Activated effector memory CD4-positive, alpha-beta T cell treated with Interleukin-2 at 50 U/mL for 16 hours (primary cell): ENCODE results near the gene SPTBN4.
A peak's percentile ranks its signal among the peaks of the same experiment; 100 is the strongest.
"Not testable (repeated sequence)": the region's sequence is repeated elsewhere in the genome, so short reads cannot be mapped to it uniquely, and the experiment has no call there.

ENCODE experiments used
- DNase-seq: peaks from one replicate; pipeline ENCODE4 v3.0.0-alpha.2; 2020

The SPTBN4 gene

DNA sequence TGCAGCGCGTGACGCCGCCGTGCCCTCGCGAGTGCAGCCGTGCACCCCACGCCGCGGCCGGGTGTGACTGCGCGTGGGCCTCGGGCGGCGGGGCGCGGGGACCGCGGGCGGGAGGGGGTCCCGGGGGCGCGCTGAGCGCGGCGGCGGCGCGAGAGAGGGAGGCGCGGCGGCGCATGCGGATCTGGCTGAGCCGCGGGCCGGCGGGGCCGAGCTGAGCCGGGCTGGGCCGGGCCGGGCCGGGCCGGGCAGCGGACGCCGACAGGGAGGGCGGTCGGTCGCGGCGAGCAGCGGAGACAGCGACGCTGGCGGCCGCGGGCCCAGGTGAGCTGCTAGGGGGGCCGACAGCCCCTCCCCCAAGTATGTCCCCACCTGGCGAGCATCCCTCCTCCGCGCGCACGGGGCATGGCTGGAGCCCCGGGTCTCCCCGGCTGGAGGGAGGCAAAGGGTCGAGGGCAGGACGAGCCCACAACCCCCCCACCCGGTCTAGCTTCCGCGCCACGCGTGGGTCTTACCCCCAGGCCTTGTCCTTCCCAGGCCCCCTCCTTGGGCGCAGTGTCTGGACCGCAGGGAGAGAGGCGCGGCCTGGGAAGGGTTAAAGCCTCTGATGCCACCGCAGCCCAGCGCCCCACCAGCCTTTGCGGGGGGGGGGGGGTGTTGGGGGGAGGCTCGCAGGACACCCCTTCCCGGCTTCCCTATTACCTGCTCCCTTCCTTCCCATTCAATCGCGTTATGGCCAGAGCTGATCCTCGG, at the start of gene SPTBN4:
TSS of gene SPTBN4 (plus strand) at position 17 of the 750 bp plus-strand sequence. CDS start 5,621 bp downstream, outside the sequence.
- no peak for DNase-seq

GRCh38 chr19:40417643-40417981, 49.2 kb upstream of the SPTBN4 start:
- DNase-seq = no peak

DNA sequence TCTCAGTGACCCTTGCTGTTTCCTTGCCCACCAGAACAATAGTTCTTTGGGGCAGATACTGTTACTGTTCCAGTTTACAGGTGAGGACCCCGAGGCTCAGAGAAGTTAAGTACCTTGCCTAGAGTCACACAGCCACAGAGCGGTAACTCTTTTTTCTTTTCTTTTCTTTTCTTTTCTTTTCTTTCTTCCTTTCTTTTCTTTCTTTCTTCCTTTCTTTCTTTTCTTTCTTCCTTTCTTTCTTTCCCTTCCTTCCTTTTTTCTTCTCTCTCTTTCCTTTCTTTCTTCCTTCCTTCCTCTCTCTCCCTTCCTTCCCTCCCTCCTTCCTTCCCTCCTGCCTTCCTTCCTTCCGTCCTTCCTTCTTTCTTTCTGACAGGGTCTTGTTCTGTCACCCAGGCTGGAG, 48.8 kb upstream of the SPTBN4 start:
- DNase-seq = no peak

GRCh38 chr19:40419066-40419612, 47.7 kb upstream of the SPTBN4 start:
- DNase-seq = no peak

GRCh38 chr19:40419780-40420179, 47.0 kb upstream of the SPTBN4 start:
- no peak for DNase-seq

DNA sequence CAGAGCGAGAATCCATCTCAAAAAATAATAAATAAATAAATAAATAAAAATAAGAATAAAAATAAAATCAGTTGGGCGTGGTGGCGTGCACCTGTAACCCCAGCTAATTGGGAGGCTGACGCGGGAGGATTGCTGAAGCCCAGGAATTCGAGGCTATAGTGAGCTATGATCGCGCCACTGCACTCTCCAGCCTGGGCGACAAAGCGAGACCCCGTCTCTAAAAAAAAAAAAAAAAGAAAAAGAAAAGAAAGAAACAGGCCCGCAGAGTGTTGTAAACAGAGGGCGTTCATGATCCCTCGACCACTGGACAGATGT, 46.4 kb upstream of the SPTBN4 start:
- no peak for DNase-seq

DNA sequence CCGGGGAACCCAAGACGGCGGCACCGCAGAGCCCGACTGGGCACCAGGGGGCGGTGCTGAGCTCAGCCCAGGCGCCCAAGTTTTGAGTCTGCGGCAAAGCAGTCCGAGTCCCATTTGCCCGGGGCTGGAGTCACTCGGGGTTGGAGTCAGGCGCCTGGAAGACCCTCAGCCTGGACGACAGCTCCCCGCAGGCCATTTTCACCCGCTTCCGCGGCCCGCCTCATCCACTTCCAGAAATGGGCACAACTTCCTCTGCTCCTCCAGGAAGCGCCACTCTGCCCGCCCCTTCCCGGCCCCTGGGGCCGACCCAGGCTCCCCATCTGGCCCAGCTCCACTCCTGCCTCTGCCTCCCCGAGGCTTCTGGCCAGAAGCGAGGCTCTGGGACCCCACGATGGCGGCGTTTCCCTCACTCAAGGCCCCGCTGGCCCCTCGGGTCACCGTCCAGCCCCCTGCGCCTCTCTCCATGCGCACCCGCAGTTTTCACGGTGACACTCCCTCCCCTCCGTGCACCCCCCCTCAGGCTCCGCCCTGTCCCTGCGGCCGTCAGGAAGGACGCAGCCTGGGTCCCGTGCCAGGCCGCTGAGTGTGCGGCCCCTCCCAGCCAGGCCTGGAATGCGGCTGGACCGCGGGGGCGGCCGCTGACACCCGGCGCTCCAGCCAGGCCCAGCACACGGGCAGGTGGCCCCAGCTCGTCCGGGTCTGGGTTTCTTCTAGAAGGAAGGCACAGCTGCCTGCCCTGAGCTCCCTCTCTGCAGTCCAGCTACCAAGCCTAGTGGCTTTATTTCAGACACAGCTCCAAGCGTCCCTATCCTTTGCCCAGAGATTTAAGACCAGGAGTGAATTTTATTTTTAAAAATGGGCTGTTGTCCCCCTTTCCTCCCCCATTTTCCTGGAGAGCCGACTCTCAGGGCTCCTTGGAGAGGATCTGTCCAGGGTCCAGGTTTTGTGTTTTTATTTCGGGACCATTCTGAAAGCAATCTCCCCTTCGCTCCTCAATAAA, 45.7 kb upstream of the SPTBN4 start:
- DNase-seq = peak; percentile 70

- DNase-seq = no peak
These were observed 44.6 kb upstream of the SPTBN4 start for GRCh38 chr19:40421993-40422747.

DNA sequence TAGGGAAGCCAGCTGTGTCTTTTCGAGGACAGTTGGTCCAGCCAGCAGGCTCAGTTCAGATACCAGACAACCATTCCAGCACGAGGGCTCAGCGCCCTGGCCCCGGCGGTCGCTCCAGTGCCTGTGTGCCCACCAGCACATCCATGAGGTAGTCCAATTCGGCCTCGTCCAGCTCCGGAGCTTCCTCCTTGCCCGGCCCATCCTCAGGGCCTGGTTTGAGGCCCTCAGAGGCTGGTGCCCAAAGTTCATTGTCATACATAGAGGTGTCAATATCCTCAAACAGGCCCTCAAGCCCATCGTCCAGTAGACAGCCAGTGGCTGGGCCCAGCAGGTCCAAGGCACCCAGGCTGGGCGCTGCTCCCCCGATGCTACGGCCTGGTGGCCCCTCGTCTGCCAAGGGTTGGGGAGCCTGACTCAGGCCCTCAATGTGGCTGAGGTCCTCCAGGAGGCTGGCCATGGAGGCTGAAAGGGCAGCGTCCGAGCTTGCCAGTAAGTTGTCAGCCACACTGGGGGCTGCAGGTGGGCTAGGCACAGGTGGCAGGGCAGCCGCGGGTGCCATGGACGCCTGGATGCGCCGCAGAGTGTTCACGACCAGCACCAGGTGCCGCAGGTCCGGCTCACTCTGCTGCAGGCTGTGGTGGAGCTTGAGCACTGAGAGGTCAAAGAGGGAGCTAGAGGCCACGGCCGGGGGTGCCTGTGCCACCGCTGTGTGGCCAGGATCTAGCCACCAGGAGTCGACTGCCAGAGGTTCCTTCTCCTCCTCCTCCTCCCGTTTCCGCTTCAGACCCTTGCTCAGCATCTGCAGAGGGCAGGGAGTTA, 43.8 kb upstream of the SPTBN4 start:
- no peak for DNase-seq

GRCh38 chr19:40423938-40424337, 42.9 kb upstream of the SPTBN4 start:
- DNase-seq = no peak

DNA sequence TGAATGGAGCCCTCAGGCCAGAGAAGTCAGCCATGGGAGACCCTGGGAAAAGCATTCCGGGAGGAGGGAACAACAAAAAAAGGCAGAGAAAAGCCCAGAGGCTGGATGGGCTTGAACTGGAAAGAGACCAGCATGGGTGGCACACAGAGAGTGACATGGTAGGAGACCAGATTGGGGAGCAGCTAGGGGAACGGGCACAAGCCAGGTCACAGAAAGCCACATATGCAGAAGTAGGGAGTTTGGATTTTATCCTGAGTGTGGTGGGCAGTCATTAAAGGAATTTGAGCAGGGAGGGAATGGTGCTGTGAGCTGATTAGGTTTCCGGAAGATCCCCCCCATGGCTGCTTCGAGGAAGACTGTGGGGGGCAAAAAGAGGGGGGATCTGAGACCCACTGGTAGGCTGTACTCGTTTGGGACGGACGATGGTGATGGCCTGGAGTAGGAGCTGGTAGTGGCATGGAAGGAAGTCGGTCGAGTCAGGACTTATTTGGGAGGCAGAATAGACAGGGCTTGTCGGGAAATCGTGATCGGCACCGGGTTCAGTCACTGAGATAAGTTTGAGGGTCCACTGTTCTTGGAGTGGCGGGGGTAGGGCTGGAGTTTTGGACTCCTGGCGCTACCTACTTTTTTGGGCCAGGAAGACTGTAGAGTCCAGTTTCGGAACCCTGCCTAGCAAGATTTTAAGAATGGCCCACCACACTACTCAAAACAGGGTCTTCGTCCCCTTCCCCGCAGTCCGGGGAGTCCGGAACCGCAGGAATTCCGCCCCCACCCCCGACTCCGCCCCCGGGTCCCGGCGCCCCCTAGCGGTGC, 42.0 kb upstream of the SPTBN4 start:
- DNase-seq = no peak

DNA sequence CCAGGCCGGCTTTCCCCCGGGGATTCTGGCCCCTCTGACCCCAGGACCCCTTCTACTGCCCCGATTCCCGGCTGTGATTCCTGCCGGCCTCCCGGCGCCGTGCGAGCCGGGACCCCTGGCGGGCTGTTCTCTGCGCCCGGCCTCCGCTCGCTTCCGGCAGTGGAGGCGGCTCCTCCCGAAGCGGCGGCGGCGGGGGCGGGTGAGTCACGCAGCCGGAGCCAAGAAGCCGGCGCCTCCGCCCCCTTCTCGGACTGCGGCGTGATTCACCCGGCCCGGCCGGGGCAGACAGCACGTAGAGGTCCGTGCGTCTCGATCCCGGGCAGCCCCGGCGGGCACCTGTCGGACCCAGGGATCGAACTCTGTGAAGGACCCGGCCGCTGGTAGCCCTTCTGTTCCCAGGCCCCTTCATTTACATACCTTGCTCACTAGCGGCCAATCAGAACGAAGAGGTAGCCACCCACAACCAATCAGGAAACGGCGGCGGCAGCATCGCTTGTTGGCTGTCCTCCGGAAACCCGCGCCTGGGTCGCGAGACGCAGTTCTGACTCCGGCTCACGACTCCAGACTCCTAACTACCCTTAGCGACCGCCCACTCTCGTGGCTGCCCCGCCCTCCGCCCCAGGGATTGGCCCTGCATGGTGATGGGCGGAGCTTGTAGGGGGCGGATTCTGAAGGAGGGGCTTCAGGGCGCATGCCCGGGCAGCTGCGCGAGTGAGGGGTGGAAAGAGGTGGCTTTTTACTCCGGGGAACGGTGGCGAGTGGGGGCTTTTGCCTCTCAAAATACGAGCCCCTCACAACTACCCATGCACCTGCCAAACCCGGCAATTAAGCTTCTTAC, 41.1 kb upstream of the SPTBN4 start, which contains the start of gene SERTAD1:
TSS of gene SERTAD1 (minus strand) at position 543 of the 838 bp plus-strand sequence. CDS start 2,446 bp downstream, outside the sequence.
- peak; percentile 100 for DNase-seq

DNA sequence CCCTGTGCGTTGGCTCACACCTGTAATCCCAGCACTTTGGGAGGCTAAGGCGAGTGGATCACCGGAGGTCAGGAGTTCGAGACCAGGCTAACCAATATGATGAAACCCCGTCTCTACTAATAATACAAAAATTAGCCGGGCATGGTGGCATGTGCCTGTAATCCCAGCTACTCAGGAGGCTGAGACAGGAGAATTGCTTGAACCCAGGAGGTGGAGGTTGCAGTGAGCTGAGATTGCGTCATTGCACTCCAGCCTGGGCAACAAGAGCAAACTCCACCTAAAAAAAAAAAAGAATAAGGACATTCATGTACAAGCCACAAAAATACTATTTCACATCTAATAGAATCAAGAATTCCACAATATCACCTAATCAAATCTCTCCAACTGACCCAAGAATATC, 38.6 kb upstream of the SPTBN4 start:
- not testable (repeated sequence) for DNase-seq

GRCh38 chr19:40430242-40430641, 36.6 kb upstream of the SPTBN4 start:
- DNase-seq = not testable (repeated sequence)

GRCh38 chr19:40431698-40432097, 35.1 kb upstream of the SPTBN4 start:
- DNase-seq = no peak

DNA sequence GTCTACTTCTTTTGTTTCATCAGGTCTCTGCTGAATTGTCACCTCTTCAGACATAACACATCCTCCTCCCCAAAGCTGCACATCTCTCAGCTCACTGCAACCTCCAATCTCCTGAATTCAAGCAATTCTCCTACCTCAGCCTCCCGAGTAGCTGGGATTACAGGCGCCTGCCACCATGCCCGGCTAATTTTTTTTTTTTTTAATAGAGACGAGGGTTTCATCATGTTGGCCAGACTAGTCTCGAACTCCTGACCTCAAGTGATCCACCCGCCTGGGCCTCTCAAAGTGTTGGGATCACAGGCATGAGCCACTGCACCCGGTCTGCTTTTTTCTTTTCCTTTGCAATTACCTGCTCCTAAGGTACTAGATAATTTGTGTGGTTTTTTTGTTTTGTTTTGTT, 34.0 kb upstream of the SPTBN4 start:
- DNase-seq = not testable (repeated sequence)

GRCh38 chr19:40433391-40434216, 33.2 kb upstream of the SPTBN4 start:
- peak; percentile 51 for DNase-seq

GRCh38 chr19:40438284-40438683, 28.5 kb upstream of the SPTBN4 start:
- no peak for DNase-seq

GRCh38 chr19:40441719-40442253, 25.0 kb upstream of the SPTBN4 start:
- no peak for DNase-seq
